OCI-LY3 (cell line): ENCODE results near the gene PDK1.
"Not testable (repeated sequence)": the region's sequence is repeated elsewhere in the genome, so short reads cannot be mapped to it uniquely, and the experiment has no call there.

Experiments used
- H2AFZ ChIP-seq: fragments of 200-600, 300-600 bp; shearing (Covaris generic); 2 replicates; pipeline ENCODE4 v1.6.0; 2014; ENCODE audit warnings: antibody characterized with exemption, low read depth, low read length
- H3K27ac ChIP-seq: fragments of 200-600, 300-600 bp; sonication (generic); 2 replicates; pipeline ENCODE4 v1.5.1; 2014; ENCODE audit warnings: mild to moderate bottlenecking, low read length, moderate library complexity, mixed read lengths
- H3K27me3 ChIP-seq: fragments of 200-600, 300-600 bp; sonication (generic); 2 replicates; pipeline ENCODE4 v1.6.1; 2014; ENCODE audit warnings: low read depth, low read length, mixed read lengths
- H3K36me3 ChIP-seq: fragments of 200-600, 300-600 bp; sonication (generic); replicated peaks from 2 replicates; pipeline ENCODE3; 2014; ENCODE audit warnings: low read depth, low read length, mixed read lengths
- H3K4me1 ChIP-seq: fragments of 300-600, 200-600 bp; sonication (generic); 2 replicates; pipeline ENCODE4 v1.6.1; 2014; ENCODE audit warnings: low read length, mixed read lengths
- H3K4me2 ChIP-seq: fragments of 200-600, 300-600 bp; sonication (generic); 2 replicates; pipeline ENCODE4 v1.6.1; 2014; ENCODE audit warnings: low read length, mixed read lengths
- H3K4me3 ChIP-seq: fragments of 300-600, 200-600 bp; sonication (generic); 2 replicates; pipeline ENCODE4 v1.5.1; 2014; ENCODE audit warnings: antibody characterized with exemption, mild to moderate bottlenecking, low read length, moderate library complexity
- H3K79me2 ChIP-seq: fragments of 300-600, 200-600 bp; shearing (Covaris generic); 2 replicates; pipeline ENCODE4 v1.6.1; 2014; ENCODE audit warnings: mild to moderate bottlenecking, low read length, mixed read lengths
- H3K9ac ChIP-seq: fragments of 300-600, 200-600 bp; shearing (Covaris generic); 2 replicates; pipeline ENCODE4 v1.6.0; 2014; ENCODE audit warnings: mild to moderate bottlenecking, low read length, moderate library complexity
- H3K9me3 ChIP-seq: fragments of 200-600, 300-600 bp; shearing (Covaris generic); 2 replicates; pipeline ENCODE4 v1.6.1; 2014; ENCODE audit warnings: low read length, mixed read lengths; ENCODE audit not compliant: insufficient read depth
- H4K20me1 ChIP-seq: fragments of 200-600, 300-600 bp; sonication (generic); 2 replicates; pipeline ENCODE4 v1.6.1; 2016; ENCODE audit warnings: low read length, mixed read lengths; ENCODE audit not compliant: insufficient read depth
- EZH2phosphoT487 ChIP-seq: fragments of 200-600 bp; shearing (Covaris generic); IDR thresholded peaks from 2 replicates; pipeline ENCODE4 v1.6.1; 2018; ENCODE audit warnings: antibody characterized with exemption, mixed run types, low read depth
- TF ChIP-seq, protein P1 (sequence below): fragments of 200-600, 300-600 bp; sonication (generic); IDR thresholded peaks from 2 replicates; pipeline ENCODE4 v1.5.1; 2014; ENCODE audit warnings: antibody characterized with exemption, low read length, low read depth

PDK1 gene

GRCh38 chr2:172545408-172546075, 10.3 kb upstream of the PDK1 start:
- peaks cover 14% of the 10 kb centered on the region for H3K9me3 ChIP-seq
- no peak overlapping the region for H3K9ac ChIP-seq
- no peaks in the 10 kb centered on the region for H3K27me3 ChIP-seq
- no peak for TF ChIP-seq EZH2phosphoT487
- TF ChIP-seq, protein P1, sequence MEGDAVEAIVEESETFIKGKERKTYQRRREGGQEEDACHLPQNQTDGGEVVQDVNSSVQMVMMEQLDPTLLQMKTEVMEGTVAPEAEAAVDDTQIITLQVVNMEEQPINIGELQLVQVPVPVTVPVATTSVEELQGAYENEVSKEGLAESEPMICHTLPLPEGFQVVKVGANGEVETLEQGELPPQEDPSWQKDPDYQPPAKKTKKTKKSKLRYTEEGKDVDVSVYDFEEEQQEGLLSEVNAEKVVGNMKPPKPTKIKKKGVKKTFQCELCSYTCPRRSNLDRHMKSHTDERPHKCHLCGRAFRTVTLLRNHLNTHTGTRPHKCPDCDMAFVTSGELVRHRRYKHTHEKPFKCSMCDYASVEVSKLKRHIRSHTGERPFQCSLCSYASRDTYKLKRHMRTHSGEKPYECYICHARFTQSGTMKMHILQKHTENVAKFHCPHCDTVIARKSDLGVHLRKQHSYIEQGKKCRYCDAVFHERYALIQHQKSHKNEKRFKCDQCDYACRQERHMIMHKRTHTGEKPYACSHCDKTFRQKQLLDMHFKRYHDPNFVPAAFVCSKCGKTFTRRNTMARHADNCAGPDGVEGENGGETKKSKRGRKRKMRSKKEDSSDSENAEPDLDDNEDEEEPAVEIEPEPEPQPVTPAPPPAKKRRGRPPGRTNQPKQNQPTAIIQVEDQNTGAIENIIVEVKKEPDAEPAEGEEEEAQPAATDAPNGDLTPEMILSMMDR: no peak
- H2AFZ ChIP-seq: no peak overlapping the region
- no peaks in the 10 kb centered on the region for H3K4me1 ChIP-seq
- no peak overlapping the region for H3K27ac ChIP-seq
- H3K79me2 ChIP-seq: no peaks in the 10 kb centered on the region
- H3K4me2 ChIP-seq: no peak overlapping the region
- peaks cover 10% of the 10 kb centered on the region for H3K36me3 ChIP-seq
- H4K20me1 ChIP-seq: no peaks in the 10 kb centered on the region
- H3K4me3 ChIP-seq: no peak overlapping the region

DNA sequence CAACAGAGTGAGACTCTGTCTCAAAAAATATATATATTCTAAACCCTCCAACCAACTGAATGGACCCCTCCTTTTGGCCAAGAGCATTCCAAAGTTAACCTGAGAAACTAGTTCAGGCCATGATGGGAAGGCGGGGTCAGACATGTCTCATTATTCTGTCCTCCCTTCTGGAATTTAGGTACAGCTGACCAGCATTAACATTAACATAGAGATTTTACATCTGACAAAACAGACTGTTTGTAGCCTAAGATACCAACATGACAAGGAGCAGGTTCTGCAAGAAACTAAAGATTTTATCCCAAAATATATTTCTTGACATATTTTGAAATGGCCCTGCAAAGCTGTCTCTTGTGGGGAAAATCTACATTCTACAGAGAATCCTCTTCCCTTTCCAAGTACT, 6.8 kb upstream of the PDK1 start:
- Histone ChIP-seq H3K36me3 (peaks cover 15% of the 10 kb centered on the region), H3K27me3 (no peaks in the 10 kb centered on the region), H3K4me3 (no peak overlapping the region), H3K9me3 (peaks cover 14% of the 10 kb centered on the region), H3K9ac (no peak overlapping the region), H2AFZ (no peak overlapping the region), H3K4me1 (no peaks in the 10 kb centered on the region), H3K4me2 (no peak overlapping the region), H3K27ac (no peak overlapping the region), H4K20me1 (no peaks in the 10 kb centered on the region), H3K79me2 (no peaks in the 10 kb centered on the region)
- TF ChIP-seq EZH2phosphoT487: no peak
- TF ChIP-seq, protein P1: no peak

DNA sequence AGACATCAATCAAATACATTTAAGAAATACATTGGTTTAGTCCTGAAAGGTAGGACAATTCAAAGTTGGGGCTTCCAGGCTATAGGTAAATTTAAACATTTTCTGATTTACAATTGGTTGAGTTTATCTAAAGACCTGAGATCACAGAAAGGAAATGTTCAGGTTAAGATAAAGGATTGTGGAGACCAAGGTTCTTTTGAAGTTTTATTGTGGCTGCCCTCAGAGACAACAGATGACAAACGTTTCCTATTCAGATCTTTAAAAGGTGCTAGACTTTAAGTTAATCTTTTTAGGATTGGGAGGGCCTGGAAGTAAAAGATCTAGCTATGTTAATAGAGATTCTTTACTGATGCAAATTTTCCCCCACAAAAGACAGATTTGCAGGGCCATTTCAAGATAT, 6.1 kb upstream of the PDK1 start:
- not testable (repeated sequence) for H3K4me1 ChIP-seq, H3K9ac ChIP-seq, H4K20me1 ChIP-seq, H3K4me3 ChIP-seq, H3K4me2 ChIP-seq, H2AFZ ChIP-seq, H3K79me2 ChIP-seq, H3K27ac ChIP-seq, H3K27me3 ChIP-seq
- Histone ChIP-seq H3K9me3 (peaks cover 14% of the 10 kb centered on the region), H3K36me3 (peaks cover 18% of the 10 kb centered on the region)

GRCh38 chr2:172550419-172550818, 5.5 kb upstream of the PDK1 start:
- TF ChIP-seq EZH2phosphoT487: no peak
- TF ChIP-seq, protein P1: no peak
- Histone ChIP-seq H3K4me1 (peaks cover 6% of the 10 kb centered on the region; the same call in 1 of the 2 replicates), H3K27ac (no peak overlapping the region), H3K79me2 (no peaks in the 10 kb centered on the region), H3K4me3 (no peak overlapping the region), H2AFZ (no peak overlapping the region), H3K9me3 (peaks cover 10% of the 10 kb centered on the region), H4K20me1 (no peaks in the 10 kb centered on the region), H3K27me3 (no peaks in the 10 kb centered on the region), H3K9ac (no peak overlapping the region), H3K36me3 (peaks cover 18% of the 10 kb centered on the region), H3K4me2 (no peak overlapping the region)
